IMR-90 (cell line): Measurements from ENCODE around the gene ZNF598.

Experiments
- CTCF ChIP-seq: conservative IDR thresholded peaks from 2 replicates; pipeline ENCODE4 v1.5.1; 2012; ENCODE audit warnings: mild to moderate bottlenecking, low read depth, low read length, improper control_type of control experiment
- RCOR1 ChIP-seq: IDR thresholded peaks from 2 replicates; pipeline ENCODE4 v1.6.1; 2012; ENCODE audit warnings: mild to moderate bottlenecking, low read length, improper control_type of control experiment; ENCODE audit not compliant: insufficient replicate concordance
- RFX5 ChIP-seq: IDR thresholded peaks from 2 replicates; pipeline ENCODE4 v1.8.0; 2012; ENCODE audit warnings: low read depth, mild to moderate bottlenecking, low read length, moderate library complexity
- USF2 ChIP-seq: fragments of 150-350 bp; IDR thresholded peaks from 2 replicates; pipeline ENCODE4 v1.6.1; 2017; ENCODE audit warnings: mild to moderate bottlenecking, antibody characterized with exemption, low read length, low read depth

GRCh38 chr16:2047330-2048115 lies 37.9 kb upstream of the ZNF598 start, which contains the start of the genes NTHL1 and TSC2:
- TF ChIP-seq CTCF, result peak; percentile 45
- no peak for TF ChIP-seq RFX5
- peak; percentile 99 for TF ChIP-seq USF2
- TF ChIP-seq RCOR1, result no peak
